PFSK-1 (cell line): ENCODE results near the gene LSS.

Experiments used
- SIN3A ChIP-seq: IDR thresholded peaks from 2 replicates; pipeline ENCODE4 v1.6.1; 2012; ENCODE audit warnings: mild to moderate bottlenecking, low read length, moderate library complexity, borderline replicate concordance; ENCODE audit not compliant: insufficient read depth
- TAF1 ChIP-seq: IDR thresholded peaks from 2 replicates; pipeline ENCODE4 v1.6.1; 2012; ENCODE audit warnings: low read length, control low read depth, borderline replicate concordance; ENCODE audit not compliant: insufficient read depth
- TF ChIP-seq, protein P1 (sequence below), 2 experiments: IDR thresholded peaks; 2 replicates each; pipeline versions ENCODE4 v1.6.1 to v1.8.0; 2011 to 2012; ENCODE audit warnings: low read depth in 2 of 2, low read length in 2 of 2, control low read depth in 1 of 2, inconsistent platforms in 1 of 2, mild to moderate bottlenecking in 1 of 2, moderate library complexity in 1 of 2; ENCODE audit not compliant: insufficient read depth in 1 of 2

DNA sequence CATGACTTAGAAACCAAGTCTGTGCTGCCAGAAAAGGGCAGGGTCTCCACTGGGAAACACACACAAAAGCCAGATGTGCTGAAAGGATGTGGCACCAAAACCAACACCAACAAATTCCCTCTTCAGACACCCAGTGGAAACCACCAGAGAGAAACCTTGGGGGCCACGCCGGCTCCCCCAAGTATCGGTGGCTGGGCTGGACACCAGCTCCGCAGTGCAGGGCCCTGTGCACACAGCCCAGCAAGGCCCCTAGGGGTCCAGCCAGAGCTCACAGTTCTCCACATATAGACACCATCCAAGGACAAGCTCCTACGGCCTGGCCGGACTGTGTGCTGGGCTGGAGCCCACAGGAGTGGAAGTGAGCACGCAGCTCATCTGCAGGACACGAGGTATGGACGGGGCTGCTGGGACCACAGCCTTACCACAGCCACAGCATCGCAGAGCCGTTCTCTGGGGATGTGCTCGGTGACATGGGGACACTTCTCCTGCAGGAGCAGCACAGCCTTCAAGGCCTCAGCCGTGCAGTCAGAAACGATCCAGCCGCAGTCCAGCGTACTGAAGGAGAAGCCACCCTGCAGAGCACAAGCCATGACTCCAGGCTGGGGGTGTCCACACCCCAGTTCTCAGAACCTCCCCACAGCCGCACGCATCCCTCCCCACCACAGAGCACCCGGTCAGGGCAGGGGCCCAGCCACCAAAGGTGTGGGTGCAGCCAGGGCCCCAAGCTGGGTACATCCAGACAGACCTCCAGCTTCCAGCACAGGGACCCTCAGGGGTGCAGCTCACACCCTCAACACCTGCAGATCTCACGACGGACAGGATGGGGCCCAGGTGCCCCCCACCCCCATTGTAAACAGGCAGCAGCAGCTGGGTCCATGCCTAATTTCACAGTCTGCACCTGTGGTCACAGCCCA is 21.3 kb downstream of the LSS start:
- TF ChIP-seq SIN3A (no peak), TAF1 (no peak)
- TF ChIP-seq, protein P1, sequence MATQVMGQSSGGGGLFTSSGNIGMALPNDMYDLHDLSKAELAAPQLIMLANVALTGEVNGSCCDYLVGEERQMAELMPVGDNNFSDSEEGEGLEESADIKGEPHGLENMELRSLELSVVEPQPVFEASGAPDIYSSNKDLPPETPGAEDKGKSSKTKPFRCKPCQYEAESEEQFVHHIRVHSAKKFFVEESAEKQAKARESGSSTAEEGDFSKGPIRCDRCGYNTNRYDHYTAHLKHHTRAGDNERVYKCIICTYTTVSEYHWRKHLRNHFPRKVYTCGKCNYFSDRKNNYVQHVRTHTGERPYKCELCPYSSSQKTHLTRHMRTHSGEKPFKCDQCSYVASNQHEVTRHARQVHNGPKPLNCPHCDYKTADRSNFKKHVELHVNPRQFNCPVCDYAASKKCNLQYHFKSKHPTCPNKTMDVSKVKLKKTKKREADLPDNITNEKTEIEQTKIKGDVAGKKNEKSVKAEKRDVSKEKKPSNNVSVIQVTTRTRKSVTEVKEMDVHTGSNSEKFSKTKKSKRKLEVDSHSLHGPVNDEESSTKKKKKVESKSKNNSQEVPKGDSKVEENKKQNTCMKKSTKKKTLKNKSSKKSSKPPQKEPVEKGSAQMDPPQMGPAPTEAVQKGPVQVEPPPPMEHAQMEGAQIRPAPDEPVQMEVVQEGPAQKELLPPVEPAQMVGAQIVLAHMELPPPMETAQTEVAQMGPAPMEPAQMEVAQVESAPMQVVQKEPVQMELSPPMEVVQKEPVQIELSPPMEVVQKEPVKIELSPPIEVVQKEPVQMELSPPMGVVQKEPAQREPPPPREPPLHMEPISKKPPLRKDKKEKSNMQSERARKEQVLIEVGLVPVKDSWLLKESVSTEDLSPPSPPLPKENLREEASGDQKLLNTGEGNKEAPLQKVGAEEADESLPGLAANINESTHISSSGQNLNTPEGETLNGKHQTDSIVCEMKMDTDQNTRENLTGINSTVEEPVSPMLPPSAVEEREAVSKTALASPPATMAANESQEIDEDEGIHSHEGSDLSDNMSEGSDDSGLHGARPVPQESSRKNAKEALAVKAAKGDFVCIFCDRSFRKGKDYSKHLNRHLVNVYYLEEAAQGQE (IDR thresholded peaks at IDR 0.05; ENCODE audit: insufficient read depth in 1 of 2, low read depth in 2 of 2, low read length in 2 of 2) = no peak
